ENCODE measurements around the gene SAMD8.
"Not testable (repeated sequence)": the region's sequence is repeated elsewhere in the genome, so short reads cannot be mapped to it uniquely, and the experiment has no call there.

The SAMD8 gene

DNA sequence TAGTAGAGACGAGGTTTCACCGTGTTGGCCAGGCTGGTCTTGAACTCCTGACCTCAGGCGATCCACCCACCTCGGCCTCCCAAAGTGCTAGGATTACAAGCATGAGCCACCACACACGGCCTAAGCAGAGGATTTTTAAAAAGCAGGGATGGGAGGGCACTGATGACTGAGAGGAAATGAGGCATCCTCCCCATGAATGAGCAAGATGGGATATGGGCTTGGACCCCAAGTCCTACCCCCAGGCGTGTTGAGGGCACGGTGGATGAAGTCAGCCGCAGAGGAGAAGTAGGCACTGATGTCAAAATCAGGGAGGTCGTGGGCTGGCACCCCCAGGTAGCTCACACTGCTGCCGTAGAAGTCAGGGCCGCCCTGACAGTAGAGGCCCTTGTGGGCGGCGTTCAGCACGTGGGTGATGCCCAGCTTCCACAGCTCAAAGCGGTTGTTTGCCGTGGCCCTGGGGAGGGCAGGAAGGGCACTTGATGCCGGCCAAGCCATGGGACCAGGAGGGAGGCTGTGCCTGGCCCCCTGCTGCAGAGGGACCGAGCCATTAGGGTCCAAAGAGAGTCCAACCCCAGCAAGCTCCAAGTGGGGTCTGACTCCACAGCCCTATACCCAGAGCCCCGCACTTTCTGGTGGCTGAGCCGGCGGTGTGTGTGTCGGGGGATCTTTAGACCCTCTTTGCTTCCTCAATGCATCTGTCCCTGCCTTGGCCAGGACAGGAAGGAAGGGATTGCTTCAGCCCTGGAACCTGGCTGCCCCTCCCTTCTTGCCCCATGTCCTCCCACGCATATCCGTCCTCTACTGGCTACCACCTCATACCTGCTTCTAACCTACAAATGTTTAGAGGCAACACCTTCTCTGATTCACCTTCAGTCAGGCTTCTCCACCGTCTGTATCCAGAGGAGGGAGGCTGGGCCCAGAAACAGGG is 3.4 kb upstream of the SAMD8 start:
- no peak for DNase-seq

DNA sequence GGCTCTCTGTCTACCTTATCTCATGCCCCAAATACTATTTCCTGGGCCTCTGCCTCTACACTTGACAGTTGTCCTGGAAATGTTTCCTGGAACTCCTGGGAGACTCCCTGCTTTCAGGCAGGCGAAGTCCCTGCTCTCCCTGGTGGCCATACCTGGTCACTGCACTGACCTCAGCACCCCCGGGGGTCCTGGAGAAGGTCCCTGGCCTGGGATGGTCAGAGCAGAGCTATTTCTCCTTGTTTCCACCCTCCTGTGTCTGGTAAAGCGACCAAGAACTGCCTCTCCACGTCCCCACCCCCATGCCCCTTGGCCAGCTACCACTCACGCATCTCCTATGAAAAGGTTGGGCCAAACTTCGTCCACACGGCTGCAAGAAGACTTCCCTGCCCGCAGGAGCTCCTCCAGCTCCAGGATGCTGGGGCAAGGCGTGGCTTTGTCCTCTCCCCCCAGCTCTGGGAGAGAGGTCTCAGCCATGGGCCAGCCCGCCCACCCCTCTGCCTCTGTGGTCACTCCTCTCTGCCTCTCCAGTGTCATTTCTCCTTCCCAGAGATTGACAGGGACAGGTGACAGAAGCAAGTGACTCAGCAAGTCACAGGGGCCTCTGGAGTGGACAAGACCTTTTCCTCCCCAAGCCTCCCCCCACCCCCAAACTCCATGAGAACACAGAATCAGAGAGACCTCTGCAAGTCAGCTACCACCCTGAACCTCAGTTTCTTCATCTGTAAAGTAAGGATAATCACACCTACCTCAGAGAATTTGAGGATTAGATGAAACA is 2.6 kb upstream of the SAMD8 start:
- DNase-seq, result peak in 1 of 2 experiments; percentile 19

DNA sequence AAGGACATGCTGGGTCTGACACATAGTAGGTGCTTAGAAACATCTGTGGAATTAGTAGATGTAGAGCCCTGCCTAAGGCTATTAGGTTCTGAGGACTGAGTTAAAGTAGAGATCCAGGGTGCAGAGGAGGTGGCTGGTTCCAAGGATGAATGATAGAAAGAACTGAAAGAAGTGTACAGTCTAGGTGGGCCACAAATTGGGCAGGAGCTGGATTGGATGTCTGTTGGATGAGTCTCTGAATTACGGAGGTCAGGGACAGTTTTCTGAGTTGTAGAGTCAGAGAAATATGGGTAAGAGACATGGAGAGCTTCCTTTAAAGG is 2.0 kb upstream of the SAMD8 start:
- no peak for DNase-seq

DNA sequence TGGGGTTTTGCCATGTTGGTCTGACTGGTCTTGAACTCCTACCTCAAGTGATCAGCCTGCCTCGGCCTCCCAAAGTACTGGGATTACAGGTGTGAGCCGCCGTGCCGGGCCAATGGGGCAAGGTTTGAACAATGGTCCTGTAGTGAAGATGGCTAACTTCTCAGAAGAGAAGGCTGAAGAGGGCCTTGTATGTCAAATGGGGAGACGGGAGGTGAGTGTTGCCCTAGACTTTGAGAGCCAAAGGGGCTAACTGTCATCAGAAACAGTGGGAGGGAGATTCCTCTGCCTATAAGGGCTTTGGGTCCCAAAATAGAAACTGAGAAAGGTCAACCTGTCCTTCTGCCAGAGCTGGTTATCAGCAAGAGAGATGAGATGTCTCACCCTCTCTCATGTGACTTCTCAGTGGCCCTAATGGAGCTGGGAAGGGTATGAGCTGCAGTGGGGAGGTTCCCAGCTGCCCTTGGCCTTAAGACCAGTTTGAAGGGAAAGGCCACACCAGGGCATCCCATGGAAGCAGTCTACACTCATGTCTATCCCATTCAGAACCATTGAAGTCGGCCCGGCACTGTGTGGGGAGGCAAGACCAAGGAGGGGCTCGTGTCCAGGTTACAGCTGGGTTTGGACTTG is 1.3 kb upstream of the SAMD8 start:
- DNase-seq, result no peak

DNA sequence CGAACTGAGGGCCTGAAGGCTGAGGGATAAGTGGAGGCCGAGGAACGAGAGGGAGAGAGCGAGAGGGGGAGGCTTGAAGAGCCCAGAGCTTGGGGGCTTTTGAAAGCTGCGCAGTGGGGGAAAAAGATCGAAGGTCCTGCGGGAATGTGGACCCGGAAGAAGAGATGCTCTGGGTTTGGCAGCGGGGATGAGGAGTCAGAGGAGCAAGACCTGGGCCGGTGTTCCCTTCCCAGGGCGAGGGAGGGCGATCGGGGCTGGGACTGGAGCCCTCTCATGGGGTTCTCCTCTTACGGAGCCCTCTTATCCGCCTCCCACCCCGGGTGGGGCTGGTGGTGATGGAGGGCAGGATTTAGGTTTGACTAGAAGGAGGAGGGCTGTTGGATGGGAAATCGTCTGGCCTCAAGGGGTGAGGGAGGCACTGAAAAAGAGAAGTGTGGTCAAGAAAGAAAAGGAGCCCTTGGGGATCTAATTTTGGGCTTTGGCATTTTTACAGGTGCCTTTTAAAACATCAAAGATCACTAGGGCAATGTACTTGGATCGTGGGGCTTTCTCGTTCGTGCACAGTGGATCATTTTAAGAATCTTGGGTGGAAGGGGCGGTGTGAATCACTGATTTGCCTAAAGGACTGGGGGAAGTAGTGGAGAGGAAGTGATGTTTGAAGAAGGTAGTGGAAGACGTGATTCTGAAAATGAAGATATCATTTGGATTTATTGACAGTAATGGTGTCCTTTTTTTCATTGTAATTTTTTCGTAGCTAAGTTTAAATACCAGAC is 637 bp downstream of the SAMD8 start:
- DNase-seq, result no peak

DNA sequence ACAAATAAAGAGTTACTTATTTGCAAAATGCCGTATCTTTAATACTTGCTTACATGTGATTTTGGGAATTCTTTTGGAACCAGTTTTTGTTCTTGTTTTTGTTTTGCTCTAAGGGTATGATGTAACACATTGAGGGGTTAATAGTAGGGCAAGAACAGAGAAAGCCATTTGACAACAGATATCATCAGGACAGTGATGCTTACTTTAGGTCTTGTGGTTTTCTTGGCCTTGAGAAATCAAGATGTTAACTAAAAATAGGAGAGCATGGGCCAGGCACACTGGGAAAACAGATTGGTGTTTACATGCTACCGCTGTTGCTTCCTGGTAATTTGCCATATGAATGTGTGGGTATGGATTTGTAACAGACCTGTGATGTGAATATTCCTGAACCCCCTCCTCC is 3.7 kb downstream of the SAMD8 start:
- DNase-seq, result no peak

DNA sequence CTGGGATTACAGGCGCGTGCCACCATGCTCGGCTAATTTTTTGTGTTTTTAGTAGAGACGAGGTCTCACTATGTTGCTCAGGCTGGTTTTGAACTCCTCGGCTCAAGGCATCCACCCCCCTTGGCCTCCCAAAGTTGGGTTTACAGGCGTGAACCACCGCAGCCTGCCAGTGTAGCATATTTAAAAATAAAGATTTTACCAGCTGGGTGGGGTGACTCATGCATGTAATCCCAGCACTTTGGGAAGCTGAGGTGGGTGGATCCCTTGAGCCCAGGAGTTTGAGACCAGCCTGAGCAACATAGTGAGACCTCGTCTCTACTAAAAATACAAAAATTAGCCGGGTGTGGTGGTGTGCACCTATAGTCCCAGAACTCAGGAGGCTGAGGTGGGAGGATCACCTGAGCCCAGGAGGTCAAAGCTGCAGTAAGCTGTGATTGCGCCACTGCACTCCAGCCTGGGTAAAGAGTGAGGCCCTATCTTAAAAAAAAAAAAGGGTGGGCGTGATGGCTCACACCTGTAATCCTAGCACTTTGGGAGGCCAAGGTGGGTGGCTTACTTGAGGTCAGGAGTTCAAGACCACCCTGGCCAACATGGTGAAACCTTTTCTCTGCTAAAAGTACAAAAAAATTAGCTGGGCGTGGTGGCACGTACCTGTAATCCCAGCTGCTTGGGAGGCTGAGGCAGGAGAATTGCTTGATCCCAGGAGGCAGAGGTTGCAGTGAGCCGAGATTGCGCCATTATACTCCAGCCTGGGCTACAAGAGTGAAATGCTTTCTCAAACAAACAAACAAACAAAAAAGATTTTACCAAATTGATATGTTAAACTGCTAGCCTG is 5.7 kb downstream of the SAMD8 start:
- not testable (repeated sequence) for DNase-seq

DNA sequence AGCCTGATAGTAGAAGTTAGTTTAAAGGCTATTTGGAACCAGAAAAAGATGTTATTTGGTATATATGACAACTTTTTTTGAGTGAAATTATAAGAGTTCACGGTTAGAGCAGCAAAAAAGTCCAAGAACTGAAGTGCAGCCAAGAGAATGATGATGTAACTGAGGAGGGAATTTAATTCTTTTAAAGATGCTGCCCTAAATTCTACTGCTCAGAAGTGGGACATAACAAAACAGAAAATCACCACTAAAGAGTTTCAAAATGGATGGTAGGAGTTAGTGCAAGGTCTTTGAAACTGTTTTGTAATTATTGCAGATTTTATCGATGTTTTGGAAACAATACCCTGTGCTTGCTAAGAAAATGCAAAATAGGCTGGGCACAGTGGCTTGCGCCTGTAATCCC is 6.5 kb downstream of the SAMD8 start:
- no peak for DNase-seq

DNA sequence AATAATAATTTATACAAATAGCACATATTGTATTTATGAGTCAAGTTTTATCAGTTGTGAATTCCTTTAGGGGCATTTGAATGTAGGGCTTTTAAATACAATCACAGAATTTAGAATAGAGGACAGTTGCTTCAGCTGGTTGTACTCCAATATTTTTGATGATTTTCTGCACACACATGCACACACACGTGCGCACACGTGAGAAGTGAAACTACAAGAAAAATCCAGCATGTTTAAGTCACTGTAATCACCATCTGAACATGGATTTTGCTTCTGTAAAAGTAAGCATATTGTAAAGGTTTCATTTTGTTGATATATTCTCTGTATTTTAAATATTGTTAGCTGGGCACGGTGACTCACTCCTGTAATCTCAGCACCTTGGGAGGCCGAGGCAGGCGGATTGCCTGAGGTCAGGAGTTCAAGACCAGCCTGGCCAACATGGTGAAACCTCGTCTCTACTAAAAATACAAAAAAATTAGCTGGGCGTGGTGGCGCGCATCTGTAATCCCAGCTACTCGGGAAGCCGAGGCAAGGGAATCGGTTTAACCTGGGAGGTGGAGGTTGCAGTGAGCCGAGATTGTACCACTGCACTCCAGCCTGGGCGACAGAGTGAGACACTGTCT is 8.1 kb downstream of the SAMD8 start:
- not testable (repeated sequence) for DNase-seq

DNA sequence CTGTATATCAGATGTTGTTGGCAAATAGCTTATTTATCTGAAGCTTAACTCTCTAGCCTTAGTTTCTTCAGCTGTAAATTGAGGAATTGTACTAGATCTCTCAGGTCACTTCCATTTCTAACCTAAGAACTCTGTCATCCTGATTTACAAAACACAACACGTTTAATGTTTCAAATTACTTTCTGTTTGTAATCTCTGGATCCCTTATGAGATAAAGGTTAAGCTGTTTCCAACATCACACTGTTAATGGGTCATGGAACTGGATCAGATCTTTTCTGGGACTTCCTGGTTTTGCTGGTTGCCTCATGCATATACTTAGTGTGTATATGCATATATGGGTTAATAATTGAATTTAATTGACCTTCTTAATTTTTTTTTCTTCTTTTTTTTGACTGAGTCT is 9.9 kb downstream of the SAMD8 start:
- no peak for DNase-seq

DNA sequence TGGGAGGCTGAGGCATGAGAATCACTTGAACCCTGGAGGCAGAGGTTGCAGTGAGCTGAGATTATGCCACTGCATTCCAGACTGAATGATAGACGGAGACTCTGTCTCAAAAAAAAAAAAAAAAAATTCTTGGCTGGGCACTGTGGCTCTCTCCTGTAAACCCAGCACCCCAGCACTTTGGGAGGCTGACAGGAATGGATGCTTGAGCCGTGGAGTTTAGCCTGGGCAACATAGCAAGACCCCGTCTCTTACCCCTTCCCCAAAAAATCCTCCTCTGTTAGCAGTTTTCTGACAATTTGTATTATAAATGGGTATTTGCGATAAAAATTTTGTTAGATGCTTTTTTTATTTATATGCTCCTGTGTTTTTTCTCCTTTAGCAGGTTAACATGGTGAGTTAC is 11.0 kb downstream of the SAMD8 start:
- no peak for DNase-seq

DNA sequence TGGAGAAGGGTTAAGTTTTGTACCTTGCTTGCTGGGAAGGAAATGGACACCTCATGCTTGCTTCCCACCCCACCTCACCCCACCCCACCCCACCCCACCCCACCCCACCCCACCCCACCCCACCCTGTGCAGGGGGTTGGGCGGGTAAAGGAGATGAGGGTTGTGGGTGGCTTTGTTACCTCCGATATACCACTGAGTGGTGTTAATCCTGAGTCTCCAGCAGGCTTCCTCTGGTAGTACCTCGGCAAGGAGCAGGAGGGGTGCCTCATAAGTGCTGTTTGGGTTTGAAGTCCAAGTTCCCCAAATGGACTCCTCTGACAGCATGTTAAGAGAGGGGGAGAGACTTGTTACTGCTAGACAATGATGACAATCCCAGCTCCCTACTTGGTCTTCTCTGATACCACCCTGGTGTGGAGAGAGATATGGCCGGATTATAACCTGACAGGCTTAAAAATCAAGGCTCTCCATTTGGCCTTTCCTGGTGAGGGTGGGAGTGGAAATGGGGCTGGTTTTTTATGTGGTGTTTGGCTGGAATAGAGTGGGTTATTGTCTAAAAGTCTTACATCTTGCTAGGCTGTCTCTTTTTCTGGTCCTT is 11.7 kb downstream of the SAMD8 start:
- no peak for DNase-seq

DNA sequence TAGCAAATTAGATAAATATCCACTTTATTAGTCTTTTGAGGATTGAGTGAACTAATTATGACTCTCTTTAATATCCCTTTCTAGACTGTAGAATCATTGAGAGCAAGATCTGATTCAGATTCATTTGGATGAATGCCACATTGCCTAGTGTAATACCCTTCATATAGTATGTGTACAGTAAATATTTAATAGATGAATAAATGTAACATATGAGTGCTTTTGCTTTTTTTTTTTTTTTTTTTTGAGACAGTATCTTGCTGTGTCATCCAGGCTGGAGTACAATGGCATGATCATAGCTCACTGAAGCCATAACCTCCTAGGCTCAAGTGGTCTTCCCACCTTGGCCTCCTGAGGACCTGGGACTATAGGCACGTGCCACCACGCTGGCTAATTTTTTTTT is 14.8 kb downstream of the SAMD8 start:
- DNase-seq, result no peak

DNA sequence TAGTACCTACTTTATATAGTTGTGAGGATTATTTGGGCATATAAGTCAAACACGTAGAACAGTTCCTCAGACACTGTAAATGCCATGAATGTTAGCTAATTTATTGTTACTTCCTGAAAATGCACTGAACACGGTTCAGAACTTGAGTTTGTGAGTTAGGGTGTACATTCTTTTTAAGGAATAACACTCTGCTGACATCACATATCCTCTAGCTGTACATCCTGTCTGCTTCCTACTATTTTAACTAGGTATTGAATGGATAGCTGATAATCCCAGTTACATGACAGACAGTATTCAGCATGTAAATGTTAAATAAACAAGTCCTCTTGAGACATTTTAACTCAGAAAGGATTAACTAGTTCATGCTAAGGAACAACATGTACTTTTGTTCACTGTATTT is 16.0 kb downstream of the SAMD8 start:
- DNase-seq, result no peak

DNA sequence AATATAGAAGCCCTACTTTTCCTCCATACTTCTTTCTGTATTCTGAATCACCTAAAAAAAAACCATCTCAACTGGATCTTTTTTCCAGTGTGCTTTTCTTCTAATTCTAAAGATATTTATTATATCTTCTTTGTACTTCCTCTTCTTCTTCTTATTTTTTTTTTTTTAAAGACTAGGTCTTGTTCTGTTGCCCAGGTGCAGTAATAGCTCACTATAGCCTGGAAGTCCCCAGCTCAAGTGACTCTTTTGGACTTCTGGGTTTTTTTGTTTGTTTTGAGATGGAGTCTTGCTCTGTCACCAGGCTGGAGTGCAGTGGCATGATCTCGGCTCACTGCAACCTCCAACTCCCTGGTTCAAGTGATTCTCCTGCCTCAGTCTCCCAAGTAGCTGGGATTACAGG is 17.5 kb downstream of the SAMD8 start:
- not testable (repeated sequence) for DNase-seq

DNA sequence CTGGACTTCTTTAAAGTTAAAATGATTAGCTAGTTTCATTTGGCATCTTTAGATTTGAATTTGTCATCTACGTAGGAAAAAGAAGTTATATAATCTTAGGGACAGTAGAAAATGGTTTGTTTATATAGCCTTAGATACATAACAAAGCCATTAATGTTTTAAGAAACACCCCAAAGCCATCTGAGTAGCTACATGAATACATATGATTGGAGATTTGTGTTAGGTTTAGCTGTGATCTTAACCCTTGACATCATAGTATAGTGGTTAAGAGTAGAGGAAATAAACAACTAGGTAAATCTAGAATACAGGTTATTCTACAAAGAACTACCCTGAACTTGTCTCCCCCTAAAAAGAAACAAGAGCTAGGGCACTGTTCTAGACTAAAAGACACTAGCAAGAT is 18.1 kb downstream of the SAMD8 start:
- DNase-seq, result no peak

DNA sequence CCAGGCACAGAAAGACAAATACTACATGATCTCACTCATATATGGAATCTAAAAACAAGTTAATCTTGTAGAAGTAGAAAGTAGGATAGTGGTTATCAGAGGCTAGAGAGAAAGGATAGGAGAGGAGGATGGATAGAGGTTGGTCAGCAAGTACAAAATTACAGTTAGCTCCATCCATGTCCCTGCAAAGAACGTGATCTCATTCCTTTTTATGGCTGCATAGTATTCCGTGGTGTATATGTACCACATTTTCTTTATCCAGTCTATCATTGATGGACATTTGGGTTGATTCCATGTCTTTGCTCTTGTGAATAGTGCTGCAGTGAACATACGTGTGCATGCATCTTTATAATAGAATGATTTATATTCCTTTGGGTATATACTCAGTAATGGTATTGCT is 22.2 kb downstream of the SAMD8 start:
- not testable (repeated sequence) for DNase-seq

DNA sequence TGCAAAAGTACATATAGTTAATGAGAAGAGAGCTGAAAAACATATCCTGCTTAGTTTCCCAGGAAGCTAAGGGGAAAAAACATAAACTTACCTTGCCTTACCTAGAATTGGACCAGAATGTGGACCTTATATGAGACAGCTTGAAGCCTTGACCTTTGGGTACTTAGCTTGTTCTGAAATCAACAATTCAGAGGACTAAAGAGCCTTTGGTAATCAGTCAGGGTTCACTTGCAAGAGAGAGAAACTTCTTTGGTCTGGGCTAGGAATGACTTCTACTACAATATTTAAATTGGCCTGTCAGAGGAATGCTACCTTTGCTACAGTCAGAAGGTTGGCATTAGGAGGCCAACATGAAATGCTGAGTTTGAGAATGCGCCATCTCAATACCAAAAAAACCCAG is 24.9 kb downstream of the SAMD8 start:
- DNase-seq, result no peak

DNA sequence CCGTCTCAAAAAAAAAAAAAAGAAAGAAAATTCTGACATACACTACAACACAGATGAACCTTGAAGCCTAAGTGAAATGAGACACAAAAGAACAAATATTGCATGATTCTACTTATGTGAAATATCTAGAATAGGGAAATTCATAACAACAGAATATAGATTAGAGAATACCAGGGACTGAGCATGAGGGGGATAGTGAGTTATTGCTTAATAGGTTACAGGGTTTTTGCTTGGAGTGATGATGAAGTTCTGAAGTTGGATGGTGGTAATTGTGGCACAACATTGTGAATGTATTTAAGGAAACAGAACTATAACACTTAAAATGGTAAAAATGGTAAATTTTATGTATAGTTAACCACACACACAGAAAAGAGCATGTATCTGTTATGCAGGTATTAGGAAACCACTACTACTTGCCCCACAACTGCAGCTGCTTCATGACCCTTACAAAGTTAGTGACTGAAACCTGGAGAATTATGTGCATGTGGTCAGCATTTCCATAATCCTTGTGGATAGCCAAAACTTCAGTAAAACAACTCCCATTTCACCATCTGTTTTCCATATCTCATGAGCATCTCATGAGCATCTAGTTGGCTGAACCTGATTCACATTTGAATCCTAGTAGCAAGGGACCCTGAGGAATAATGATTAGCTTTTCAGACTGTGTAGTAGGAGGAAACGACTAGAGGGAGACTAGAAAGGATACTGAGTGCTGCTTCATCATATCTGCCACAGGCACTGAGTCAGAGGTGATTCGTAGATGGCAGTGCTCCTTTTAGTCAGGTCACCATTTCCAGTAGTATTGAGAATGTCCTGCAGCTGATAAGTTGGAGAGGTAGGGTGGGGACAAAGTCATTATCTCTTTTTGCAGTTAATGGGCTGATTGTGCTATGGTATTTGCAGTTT is 26.3 kb downstream of the SAMD8 start:
- DNase-seq, result no peak

DNA sequence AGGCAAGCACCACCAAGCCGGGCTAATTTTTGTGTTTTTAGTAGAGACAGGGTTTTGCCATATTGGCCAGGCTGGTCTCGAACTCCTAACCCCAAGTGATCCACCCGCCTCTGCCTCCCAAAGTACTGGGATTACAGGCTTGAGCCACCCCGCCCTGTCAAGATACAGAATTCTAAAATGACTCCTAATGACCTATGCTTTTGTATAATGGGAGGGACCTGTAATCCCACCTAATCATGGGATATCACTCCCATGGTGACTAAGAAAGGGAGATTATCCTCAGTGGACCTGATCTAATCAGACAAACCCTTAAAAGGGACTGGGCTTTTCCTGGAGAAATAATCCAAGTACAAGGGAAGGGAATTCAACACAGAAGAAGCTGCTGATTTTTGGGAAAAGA is 28.8 kb downstream of the SAMD8 start:
- no peak for DNase-seq

All from SHP77 (cell line).